CD14-positive monocyte (primary cell): ENCODE measurements around the gene ARL4A. TPM values are rescaled to one million over a fixed set of nuclear protein-coding genes. Genes with fewer than 3 reads are reported as not detected.
A peak's percentile ranks its signal among the peaks of the same experiment; 100 is the strongest.

ENCODE experiments used
- DNase-seq, 3 donors: peaks; one replicate each; pipeline ENCODE4 v3.0.0-alpha.2; 2011 to 2022
- H2AFZ ChIP-seq: 2 replicates; pipeline ENCODE4 v1.6.0; 2012; ENCODE audit warnings: mild to moderate bottlenecking, low read depth, low read length, inconsistent platforms; ENCODE audit not compliant: insufficient read depth, poor library complexity, severe bottlenecking
- H3K27ac ChIP-seq, 2 donors: 1 replicate in 1 of 2; 2 replicates in 1 of 2; pipeline ENCODE4 v1.5.1; 2012 to 2013; ENCODE audit warnings: low read length in 2 of 2, control low read depth in 1 of 2, inconsistent platforms in 1 of 2, low read depth in 1 of 2, mild to moderate bottlenecking in 1 of 2
- H3K27me3 ChIP-seq, 2 donors: one replicate each; pipeline versions ENCODE4 v1.6.0 to v1.6.1; 2011 to 2013; ENCODE audit warnings: low read length in 2 of 2; ENCODE audit not compliant: control insufficient read depth in 2 of 2, insufficient read depth in 2 of 2
- H3K36me3 ChIP-seq, 2 donors: replicated peaks in 1 of 2; 1 replicate in 1 of 2; 2 replicates in 1 of 2; pipeline versions ENCODE4 v1.5.1 to v1.6.1; 2012 to 2013; ENCODE audit warnings: low read length in 2 of 2, control low read depth in 1 of 2, inconsistent platforms in 1 of 2, mild to moderate bottlenecking in 1 of 2; ENCODE audit not compliant: insufficient read depth in 2 of 2, control insufficient read depth in 1 of 2
- H3K4me1 ChIP-seq, 2 donors: 1 replicate in 1 of 2; 2 replicates in 1 of 2; pipeline versions ENCODE4 v1.5.1 to v1.6.1; 2012 to 2013; ENCODE audit warnings: low read length in 2 of 2, control low read depth in 1 of 2, inconsistent platforms in 1 of 2, mild to moderate bottlenecking in 1 of 2, moderate library complexity in 1 of 2; ENCODE audit not compliant: insufficient read depth in 2 of 2, control insufficient read depth in 1 of 2
- H3K4me2 ChIP-seq: replicated peaks from 2 replicates; pipeline ENCODE3; 2012; ENCODE audit warnings: low read length, moderate library complexity, mild to moderate bottlenecking; ENCODE audit not compliant: poor library complexity, severe bottlenecking; ENCODE audit errors: extremely low read depth
- H3K4me3 ChIP-seq, 3 experiments: fragments of 200-600 bp in 1 of 3; sonication (generic) in 1 of 3; replicated peaks in 1 of 3; 1 replicate in 2 of 3; 2 replicates in 1 of 3; pipeline ENCODE4 v1.5.1; 2011 to 2013; ENCODE audit warnings: low read length in 3 of 3, mild to moderate bottlenecking in 3 of 3, control low read depth in 2 of 3, low read depth in 2 of 3, inconsistent platforms in 1 of 3, moderate library complexity in 1 of 3
- H3K79me2 ChIP-seq: 2 replicates; pipeline ENCODE4 v1.6.0; 2012; ENCODE audit warnings: mild to moderate bottlenecking, control low read depth, inconsistent platforms, low read length, moderate library complexity; ENCODE audit not compliant: insufficient read depth
- H3K9ac ChIP-seq: 2 replicates; pipeline ENCODE4 v1.6.0; 2017; ENCODE audit warnings: low read length, mild to moderate bottlenecking; ENCODE audit not compliant: insufficient read depth, poor library complexity, severe bottlenecking
- H3K9me3 ChIP-seq, 2 donors: replicated peaks in 1 of 2; 1 replicate in 1 of 2; 2 replicates in 1 of 2; pipeline versions ENCODE4 v1.5.1 to v1.6.1; 2012 to 2013; ENCODE audit warnings: low read length in 2 of 2, control low read depth in 1 of 2; ENCODE audit not compliant: control insufficient read depth in 1 of 2, insufficient read depth in 1 of 2
- H4K20me1 ChIP-seq: 2 replicates; pipeline ENCODE4 v1.6.0; 2012; ENCODE audit warnings: mild to moderate bottlenecking, low read length, control low read depth, moderate library complexity; ENCODE audit not compliant: insufficient read depth
- H3K27ac Mint-ChIP-seq, 7 donors: one replicate each; pipeline ENCODE4 v1.8.0; 2020; ENCODE audit warnings: mild to moderate bottlenecking in 7 of 7, mixed read lengths in 7 of 7, moderate library complexity in 6 of 7, inconsistent platforms in 2 of 7
- H3K27me3 Mint-ChIP-seq, 3 donors: one replicate each; pipeline ENCODE4 v1.8.0; 2021 to 2022; ENCODE audit warnings: low read depth in 3 of 3, mild to moderate bottlenecking in 3 of 3, mixed read lengths in 3 of 3, moderate library complexity in 3 of 3, inconsistent platforms in 1 of 3
- H3K36me3 Mint-ChIP-seq, 2 donors: one replicate each; pipeline ENCODE4 v1.8.0; 2020; ENCODE audit warnings: mixed read lengths in 2 of 2, inconsistent platforms in 1 of 2, mild to moderate bottlenecking in 1 of 2
- H3K4me1 Mint-ChIP-seq: one replicate; pipeline ENCODE4 v1.8.0; 2020; ENCODE audit warnings: mild to moderate bottlenecking, mixed read lengths
- H3K4me3 Mint-ChIP-seq, 2 donors: one replicate each; pipeline ENCODE4 v1.8.0; 2020; ENCODE audit warnings: mild to moderate bottlenecking in 2 of 2, mixed read lengths in 2 of 2, moderate library complexity in 1 of 2
- H3K9me3 Mint-ChIP-seq, 7 donors: one replicate each; pipeline ENCODE4 v1.8.0; 2020 to 2022; ENCODE audit warnings: mixed read lengths in 7 of 7, mild to moderate bottlenecking in 6 of 7, moderate library complexity in 6 of 7, inconsistent platforms in 2 of 7
- CTCF ChIP-seq: fragments of 200-600 bp; IDR thresholded peaks from one replicate; pipeline ENCODE4 v1.8.0; 2022; ENCODE audit warnings: antibody characterized with exemption, mild to moderate bottlenecking
- WGBS: methylation state at CpG from one replicate; pipeline ENCODE4 v1.1.5; 2013; ENCODE audit warnings: missing lambda C conversion rate; ENCODE audit not compliant: insufficient coverage; 5-methylcytosine and 5-hydroxymethylcytosine counted together
- intact Hi-C, 2 donors: fragments of 100-400 bp; cut with micrococcal nuclease; formaldehyde crosslinking; loops; one replicate each; pipeline versions ENCODE4 v1.15.0 to v1.15.1; 2023
- polyA plus RNA-seq, 3 donors: library from polyadenylated mRNA; depleted of rRNA in 1 of 3; unstranded in 2 of 3; stranded (reverse) in 1 of 3; fragments of 300-500 nt in 2 of 3; fragments of >200 nt in 1 of 3; fragmentation: Illumina TruSeq in 2 of 3; gene quantifications; 1 replicate in 2 of 3; 2 replicates in 1 of 3; pipeline ENCODE4 v1.2.3, GENCODE V29; 2012 to 2021

ARL4A gene
- polyA plus RNA-seq, 3 donors = 60.3 to 125 (median 69.3) TPM

GRCh38 chr7:12637819-12638592 is 49.4 kb upstream of the ARL4A start:
- no peaks in the 10 kb centered on the region for H3K36me3 Mint-ChIP-seq
- peak overlapping the region in 6 of 7 donors; percentile 76 to 95 (median 86) for H3K27ac Mint-ChIP-seq
- no peaks in the 10 kb centered on the region for H4K20me1 ChIP-seq
- peak overlapping the region; percentile 81 to 86 for H3K4me3 Mint-ChIP-seq
- intact Hi-C loops = loop anchor here (5.0 to 10.0 kb wide), 2 partner anchors 49 to 627 kb away; partner anchors contain the start of gene ARL4A (in 1 of the 2)
- DNase-seq = peak; percentile 46 to 57 (median 55)
- peak overlapping the region; percentile 68 for H2AFZ ChIP-seq
- H3K4me3 ChIP-seq = peak overlapping the region in 2 of 3 experiments; percentile 13 to 51
- no peaks in the 10 kb centered on the region for H3K36me3 ChIP-seq
- H3K9me3 Mint-ChIP-seq = no peaks in the 10 kb centered on the region
- no peaks in the 10 kb centered on the region for H3K9me3 ChIP-seq
- no peaks in the 10 kb centered on the region for H3K79me2 ChIP-seq
- H3K27me3 Mint-ChIP-seq = no peaks in the 10 kb centered on the region
- H3K4me1 Mint-ChIP-seq = peaks cover 22% of the 10 kb centered on the region
- H3K4me2 ChIP-seq = peak overlapping the region; percentile 45
- H3K27ac ChIP-seq = peak overlapping the region; percentile 42 to 58
- no peaks in the 10 kb centered on the region for H3K27me3 ChIP-seq
- WGBS = 20% methylated on average over 1 of the region's 4 CpGs
- H3K4me1 ChIP-seq = peaks cover 9 to 24% of the 10 kb centered on the region in 2 donors
- no peak for TF ChIP-seq CTCF
- no peak overlapping the region for H3K9ac ChIP-seq

GRCh38 chr7:12638851-12639456 is 48.5 kb upstream of the ARL4A start:
- H3K9me3 Mint-ChIP-seq = no peaks in the 10 kb centered on the region
- Histone ChIP-seq H3K36me3 (no peaks in the 10 kb centered on the region), H3K4me3 (peak overlapping the region in 1 of 3 experiments; percentile 51), H3K9me3 (no peaks in the 10 kb centered on the region), H3K9ac (no peak overlapping the region), H3K27ac (peak overlapping the region in 1 of 2 donors; percentile 58), H4K20me1 (no peaks in the 10 kb centered on the region), H2AFZ (no peak overlapping the region), H3K4me1 (peaks cover 13 to 33% of the 10 kb centered on the region in 2 donors), H3K79me2 (no peaks in the 10 kb centered on the region), H3K4me2 (peak overlapping the region; percentile 45), H3K27me3 (no peaks in the 10 kb centered on the region)
- TF ChIP-seq CTCF = peak; percentile 84
- no CpG with 5 or more reads among the region's 6 CpGs for WGBS
- H3K36me3 Mint-ChIP-seq = no peaks in the 10 kb centered on the region
- no peaks in the 10 kb centered on the region for H3K27me3 Mint-ChIP-seq
- peak; percentile 35 to 72 (median 35) for DNase-seq
- intact Hi-C loops = loop anchor here (5.0 to 10.0 kb wide), 2 partner anchors 48 to 626 kb away; partner anchors contain the start of gene ARL4A (in 1 of the 2)
- peak overlapping the region in 1 of 7 donors; percentile 80 for H3K27ac Mint-ChIP-seq
- no peak overlapping the region for H3K4me3 Mint-ChIP-seq
- peaks cover 22% of the 10 kb centered on the region for H3K4me1 Mint-ChIP-seq
